ENCODE results near the gene AP2B1.

The AP2B1 gene

DNA sequence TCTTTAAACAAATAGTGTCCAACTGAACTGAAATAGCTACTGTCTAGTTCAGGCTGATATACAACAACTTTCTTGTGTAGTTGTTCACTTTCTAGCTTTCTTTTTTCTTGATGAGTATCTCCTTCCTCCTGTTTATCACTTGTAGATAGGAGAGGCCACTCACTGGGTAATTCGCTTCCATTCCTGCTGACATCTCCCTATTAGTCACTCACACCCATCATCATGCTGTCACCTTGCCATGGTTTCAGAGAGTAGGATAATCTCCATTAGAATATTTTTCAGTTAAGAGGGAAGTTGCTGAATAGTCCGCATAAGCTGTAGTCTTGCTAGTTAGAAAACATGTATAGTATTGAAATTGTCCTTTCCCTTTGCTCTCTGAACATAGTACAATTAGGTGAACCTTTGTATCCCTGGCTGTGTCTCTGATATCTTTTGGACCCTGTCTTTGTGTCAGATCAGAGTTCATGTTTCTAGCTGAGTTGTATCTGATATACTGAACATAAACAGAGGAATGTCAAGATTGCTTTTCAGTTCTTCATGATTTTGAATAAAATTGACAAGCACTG lies 79.9 kb downstream of the AP2B1 start:
- Histone ChIP-seq H3K27me3 (ENCODE audit: low read length) (no peaks in the 10 kb centered on the region), H3K4me3 (ENCODE audit: insufficient read depth, low read length, poor library complexity, severe bottlenecking) (no peak overlapping the region), H3K9me2 (replicated peaks; ENCODE audit: insufficient read depth, low read length) (no peaks in the 10 kb centered on the region), H3K27ac (ENCODE audit: low read depth, low read length) (no peak overlapping the region), H3K9ac (ENCODE audit: low read length) (no peak overlapping the region), H2AFZ (ENCODE audit: low read depth, low read length, severe bottlenecking) (no peak overlapping the region), H3K9me3 (ENCODE audit: insufficient read depth, low read length) (no peaks in the 10 kb centered on the region), H3K4me2 (ENCODE audit: low read depth, low read length, poor library complexity, severe bottlenecking) (no peak overlapping the region), H3K36me3 (ENCODE audit: low read length) (no peaks in the 10 kb centered on the region), H4K20me1 (ENCODE audit: low read depth, low read length) (no peaks in the 10 kb centered on the region), H3K79me2 (ENCODE audit: insufficient read depth, low read length) (no peaks in the 10 kb centered on the region), H3F3A (ENCODE audit: insufficient read depth) (no peaks in the 10 kb centered on the region)
- TF ChIP-seq EZH2phosphoT487 (conservative IDR thresholded peaks at IDR 0.05; ENCODE audit: low read length) = no peak
- TF ChIP-seq, protein P1, sequence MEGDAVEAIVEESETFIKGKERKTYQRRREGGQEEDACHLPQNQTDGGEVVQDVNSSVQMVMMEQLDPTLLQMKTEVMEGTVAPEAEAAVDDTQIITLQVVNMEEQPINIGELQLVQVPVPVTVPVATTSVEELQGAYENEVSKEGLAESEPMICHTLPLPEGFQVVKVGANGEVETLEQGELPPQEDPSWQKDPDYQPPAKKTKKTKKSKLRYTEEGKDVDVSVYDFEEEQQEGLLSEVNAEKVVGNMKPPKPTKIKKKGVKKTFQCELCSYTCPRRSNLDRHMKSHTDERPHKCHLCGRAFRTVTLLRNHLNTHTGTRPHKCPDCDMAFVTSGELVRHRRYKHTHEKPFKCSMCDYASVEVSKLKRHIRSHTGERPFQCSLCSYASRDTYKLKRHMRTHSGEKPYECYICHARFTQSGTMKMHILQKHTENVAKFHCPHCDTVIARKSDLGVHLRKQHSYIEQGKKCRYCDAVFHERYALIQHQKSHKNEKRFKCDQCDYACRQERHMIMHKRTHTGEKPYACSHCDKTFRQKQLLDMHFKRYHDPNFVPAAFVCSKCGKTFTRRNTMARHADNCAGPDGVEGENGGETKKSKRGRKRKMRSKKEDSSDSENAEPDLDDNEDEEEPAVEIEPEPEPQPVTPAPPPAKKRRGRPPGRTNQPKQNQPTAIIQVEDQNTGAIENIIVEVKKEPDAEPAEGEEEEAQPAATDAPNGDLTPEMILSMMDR (IDR thresholded peaks at IDR 0.05; ENCODE audit: insufficient read depth, low read length, poor library complexity, severe bottlenecking) = no peak

DNA sequence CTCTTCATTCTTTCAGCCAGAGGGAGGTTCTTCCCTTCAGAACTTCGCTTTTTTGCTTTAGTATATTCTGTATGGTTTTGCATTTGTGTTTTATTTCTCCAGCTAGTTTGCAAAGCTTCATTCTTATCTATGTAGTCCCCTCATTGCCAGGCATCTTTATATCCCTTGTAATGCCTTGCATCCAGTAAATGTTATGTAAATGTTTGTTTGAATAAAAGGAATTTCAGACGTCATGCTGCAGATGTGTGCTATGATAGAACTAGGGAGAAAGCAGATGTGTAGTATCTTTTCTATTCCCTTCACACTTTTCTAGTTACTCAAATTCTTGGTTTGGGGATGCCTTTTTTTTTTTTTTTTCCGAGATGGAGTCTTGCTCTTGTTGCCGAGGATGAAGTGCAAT lies 81.7 kb downstream of the AP2B1 start:
- peaks cover 3% of the 10 kb centered on the region; the same call in 1 of the 2 replicates for H3K36me3 ChIP-seq (ENCODE audit: low read length)

DNA sequence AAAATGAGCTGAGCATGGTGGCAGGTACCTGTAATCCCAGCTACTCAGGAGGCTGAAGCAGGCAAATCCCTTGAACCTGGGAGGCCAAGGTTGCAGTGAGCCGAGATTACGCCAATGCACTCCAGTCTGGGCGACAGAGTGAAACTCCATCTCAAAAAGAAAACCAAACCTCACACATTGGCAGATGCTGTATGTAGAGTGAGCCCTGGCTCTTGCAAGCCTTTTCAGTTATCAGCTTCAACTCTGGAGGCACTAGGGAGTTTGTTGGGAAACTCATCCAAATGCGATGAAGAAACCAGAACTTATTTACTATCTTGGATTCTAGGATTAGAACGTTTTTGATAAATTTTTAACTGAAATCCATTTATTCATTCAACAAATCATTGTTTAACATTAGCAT lies 87.4 kb downstream of the AP2B1 start:
- Histone ChIP-seq H3K9ac (ENCODE audit: low read length) (no peak overlapping the region), H3F3A (ENCODE audit: insufficient read depth) (no peaks in the 10 kb centered on the region), H3K9me2 (replicated peaks; ENCODE audit: insufficient read depth, low read length) (no peaks in the 10 kb centered on the region), H2AFZ (ENCODE audit: low read depth, low read length, severe bottlenecking) (no peak overlapping the region), H3K9me3 (ENCODE audit: insufficient read depth, low read length) (no peaks in the 10 kb centered on the region), H4K20me1 (ENCODE audit: low read depth, low read length) (no peaks in the 10 kb centered on the region), H3K4me2 (ENCODE audit: low read depth, low read length, poor library complexity, severe bottlenecking) (no peak overlapping the region), H3K4me3 (ENCODE audit: insufficient read depth, low read length, poor library complexity, severe bottlenecking) (no peak overlapping the region), H3K27me3 (ENCODE audit: low read length) (no peaks in the 10 kb centered on the region), H3K36me3 (ENCODE audit: low read length) (peaks cover 5% of the 10 kb centered on the region; the same call in 1 of the 2 replicates), H3K79me2 (ENCODE audit: insufficient read depth, low read length) (no peaks in the 10 kb centered on the region), H3K27ac (ENCODE audit: low read depth, low read length) (no peak overlapping the region)
- TF ChIP-seq, protein P1 (IDR thresholded peaks at IDR 0.05; ENCODE audit: insufficient read depth, low read length, poor library complexity, severe bottlenecking) = no peak

More for the DNA sequence above, 81.7 kb downstream of the AP2B1 start:
- Histone ChIP-seq H3K79me2 (ENCODE audit: insufficient read depth, low read length) (no peaks in the 10 kb centered on the region), H3K9me2 (replicated peaks; ENCODE audit: insufficient read depth, low read length) (no peaks in the 10 kb centered on the region), H3K27me3 (ENCODE audit: low read length) (no peaks in the 10 kb centered on the region), H3K4me3 (ENCODE audit: insufficient read depth, low read length, poor library complexity, severe bottlenecking) (no peak overlapping the region), H4K20me1 (ENCODE audit: low read depth, low read length) (no peaks in the 10 kb centered on the region), H3K4me2 (ENCODE audit: low read depth, low read length, poor library complexity, severe bottlenecking) (no peak overlapping the region), H2AFZ (ENCODE audit: low read depth, low read length, severe bottlenecking) (no peak overlapping the region), H3K9me3 (ENCODE audit: insufficient read depth, low read length) (no peaks in the 10 kb centered on the region), H3F3A (ENCODE audit: insufficient read depth) (no peaks in the 10 kb centered on the region), H3K9ac (ENCODE audit: low read length) (no peak overlapping the region), H3K27ac (ENCODE audit: low read depth, low read length) (no peak overlapping the region)
- TF ChIP-seq EZH2phosphoT487 (conservative IDR thresholded peaks at IDR 0.05; ENCODE audit: low read length) = no peak
- TF ChIP-seq, protein P1 (IDR thresholded peaks at IDR 0.05; ENCODE audit: insufficient read depth, low read length, poor library complexity, severe bottlenecking) = no peak

Measured in SU-DHL-6 (cell line).